Endothelial cell of umbilical vein (primary cell): Measurements from ENCODE around the gene TRIM37. TPM values are rescaled to one million over a fixed set of nuclear protein-coding genes. Genes with fewer than 3 reads are reported as not detected.

ENCODE experiments used
- BruUV-seq: library from RNA; stranded (reverse); fragments of 400-500 nt; replicated peaks from 2 replicates; lab custom pipeline; 2021; lab: Mats Ljungman, UMichigan
- CTCF ChIA-PET: fragments of 300-600, 350-600 bp; sonication (Branson Sonifier 250); formaldehyde crosslinking; loops from one replicate; lab custom pipeline; 2021; ENCODE audit warnings: antibody characterized with exemption, inconsistent platforms; lab: Charles Lee
- POLR2A ChIA-PET: fragments of 300-600, 350-600 bp; sonication (Branson Sonifier 250); formaldehyde crosslinking; loops from one replicate; lab custom pipeline; 2021; ENCODE audit warnings: antibody characterized with exemption, inconsistent platforms; lab: Charles Lee
- DNase-seq: peaks from one replicate; pipeline ENCODE4 v3.0.0-alpha.2; 2011; ENCODE audit warnings: low read depth, low spot score
- FAIRE-seq: peaks from 2 replicates; lab custom pipeline; 2011; peaks lifted over from hg19 to GRCh38; lab: Jason Lieb, UNC
- H2AFZ ChIP-seq: 2 replicates; pipeline ENCODE4 v1.6.0; 2012; ENCODE audit warnings: low read depth, low read length, control low read depth, inconsistent platforms
- H3K27ac ChIP-seq: 2 replicates; pipeline ENCODE4 v1.5.1; 2011; ENCODE audit warnings: low read depth, mild to moderate bottlenecking, control low read depth, low read length, moderate library complexity; ENCODE audit not compliant: insufficient read depth
- H3K27me3 ChIP-seq, 2 experiments: 2 replicates each; pipeline versions ENCODE4 v1.6.0 to v1.6.1; 2011; ENCODE audit warnings: low read length in 2 of 2, mixed read lengths in 1 of 2; ENCODE audit not compliant: control insufficient read depth in 2 of 2, insufficient read depth in 2 of 2
- H3K36me3 ChIP-seq, 2 experiments: 2 replicates in 1 of 2; 3 replicates in 1 of 2; pipeline ENCODE4 v1.5.1; 2011; ENCODE audit warnings: low read length in 2 of 2, mild to moderate bottlenecking in 1 of 2, moderate library complexity in 1 of 2; ENCODE audit not compliant: control insufficient read depth in 2 of 2, insufficient read depth in 2 of 2; ENCODE audit errors: extremely low read depth in 1 of 2
- H3K4me1 ChIP-seq: 3 replicates; pipeline ENCODE4 v1.5.1; 2011; ENCODE audit warnings: mild to moderate bottlenecking, low read length; ENCODE audit not compliant: control insufficient read depth, insufficient read depth; ENCODE audit errors: extremely low read depth
- H3K4me2 ChIP-seq: 2 replicates; pipeline ENCODE4 v1.6.1; 2011; ENCODE audit warnings: low read length, control low read depth, mixed read lengths; ENCODE audit not compliant: insufficient read depth
- H3K4me3 ChIP-seq, 3 experiments: fragments of 200-600 bp in 1 of 3; sonication (generic), shearing (Covaris generic) in 1 of 3; replicated peaks in 1 of 3; 2 replicates each; pipeline ENCODE4 v1.5.1; 2011 to 2016; ENCODE audit warnings: control low read depth in 3 of 3, low read length in 3 of 3, mild to moderate bottlenecking in 2 of 3, inconsistent platforms in 1 of 3, low read depth in 1 of 3, moderate library complexity in 1 of 3; ENCODE audit not compliant: insufficient read depth in 1 of 3
- H3K79me2 ChIP-seq: 2 replicates; pipeline ENCODE4 v1.6.0; 2012; ENCODE audit warnings: low read length, inconsistent platforms; ENCODE audit not compliant: control insufficient read depth, insufficient read depth
- H3K9ac ChIP-seq: replicated peaks from 2 replicates; pipeline ENCODE3; 2011; ENCODE audit warnings: low read length, control low read depth; ENCODE audit not compliant: insufficient read depth; ENCODE audit errors: extremely low read depth
- H3K9me1 ChIP-seq: replicated peaks from 3 replicates; pipeline ENCODE4 v1.6.0; 2011; ENCODE audit warnings: mild to moderate bottlenecking, low read length; ENCODE audit not compliant: control insufficient read depth, insufficient read depth; ENCODE audit errors: extremely low read depth
- H3K9me3 ChIP-seq: replicated peaks from 2 replicates; pipeline ENCODE4 v1.5.1; 2012; ENCODE audit warnings: low read length, inconsistent platforms; ENCODE audit not compliant: control insufficient read depth, insufficient read depth
- H4K20me1 ChIP-seq: replicated peaks from 2 replicates; pipeline ENCODE3; 2011; ENCODE audit warnings: mild to moderate bottlenecking, low read length; ENCODE audit not compliant: control insufficient read depth, insufficient read depth; ENCODE audit errors: extremely low read depth
- EZH2 ChIP-seq: IDR thresholded peaks from 2 replicates; pipeline ENCODE4 v1.6.1; 2012; ENCODE audit warnings: borderline replicate concordance, low read depth, mild to moderate bottlenecking, moderate library complexity, low read length, inconsistent platforms; ENCODE audit not compliant: severe bottlenecking
- FOS ChIP-seq: IDR thresholded peaks from 2 replicates; pipeline ENCODE4 v1.6.1; 2011; ENCODE audit warnings: mild to moderate bottlenecking, low read length, moderate library complexity, borderline replicate concordance; ENCODE audit not compliant: insufficient read depth
- GATA2 ChIP-seq: IDR thresholded peaks from 2 replicates; pipeline ENCODE4 v1.7.0; 2011; ENCODE audit warnings: low read depth, mild to moderate bottlenecking, moderate library complexity, mixed read lengths, low read length; ENCODE audit not compliant: insufficient read length, insufficient read depth
- JUN ChIP-seq: IDR thresholded peaks from 2 replicates; pipeline ENCODE4 v1.6.1; 2011; ENCODE audit warnings: borderline replicate concordance, low read depth; ENCODE audit not compliant: insufficient read length, insufficient read depth
- MAX ChIP-seq: IDR thresholded peaks from 2 replicates; pipeline ENCODE4 v1.6.1; 2011; ENCODE audit not compliant: insufficient read depth, insufficient read length
- MYC ChIP-seq: IDR thresholded peaks from one replicate; pipeline ENCODE4 v1.6.1; 2011; ENCODE audit warnings: mild to moderate bottlenecking, low read depth, low read length
- POLR2A ChIP-seq: IDR thresholded peaks from 2 replicates; pipeline ENCODE4 v1.6.1; 2012; ENCODE audit warnings: low read depth, mild to moderate bottlenecking, control low read depth, low read length
- POLR2AphosphoS5 ChIP-seq: IDR thresholded peaks from 2 replicates; pipeline ENCODE4 v1.6.1; 2012; ENCODE audit warnings: low read depth, mild to moderate bottlenecking, control low read depth, low read length, moderate library complexity; ENCODE audit not compliant: insufficient read depth
- dilution Hi-C: fragments of 300-500 bp; cut with MboI; formaldehyde crosslinking; loops from one replicate; pipeline ENCODE4 v1.15.0; 2019; ENCODE audit warnings: low sequenced_read_pairs; ENCODE audit not compliant: extremely low pct_ligation_motif_present
- intact Hi-C: fragments of 100-400 bp; cut with micrococcal nuclease; formaldehyde crosslinking; loops from one replicate; pipeline ENCODE4 v1.10.0; 2022
- polyA plus RNA-seq, 4 experiments: library from polyadenylated mRNA; depleted of rRNA in 3 of 4; stranded (reverse) in 3 of 4; unstranded in 1 of 4; fragments of >200 nt; gene quantifications; 2 replicates each; pipeline versions ENCODE4 v1.2.1 to v1.2.3, GENCODE V29; 2011 to 2012; ENCODE audit warnings: missing spikeins in 1 of 4
- total RNA-seq: library from RNA; stranded (reverse); gene quantifications from 2 replicates; pipeline ENCODE4 v1.2.3, GENCODE V29; 2021
- TF ChIP-seq, protein P1 (sequence below), 2 donors: IDR thresholded peaks; 1 replicate in 1 of 2; 2 replicates in 1 of 2; pipeline ENCODE4 v1.5.1; 2011; ENCODE audit warnings: low read length in 2 of 2, mild to moderate bottlenecking in 2 of 2, moderate library complexity in 2 of 2, control low read depth in 1 of 2, inconsistent platforms in 1 of 2, low read depth in 1 of 2; ENCODE audit not compliant: insufficient read depth in 1 of 2; ENCODE audit errors: extremely low read depth in 1 of 2

TRIM37 gene
- total and polyA plus RNA-seq, 2 donors (not counting 3 experiments of a cell fraction or from before 2014, with no cell fraction given) = 18.8 to 41.9 TPM

GRCh38 chr17:59028328-59028727 lies 78.4 kb downstream of the TRIM37 start:
- no peak for FAIRE-seq
- Histone ChIP-seq H3K9me3 (no peaks in the 10 kb centered on the region), H3K36me3 (peaks cover 4 to 5% of the 10 kb centered on the region in 2 experiments), H4K20me1 (no peaks in the 10 kb centered on the region), H3K4me1 (no peaks in the 10 kb centered on the region), H3K4me3 (no peak overlapping the region), H3K9ac (no peak overlapping the region), H3K27me3 (no peaks in the 10 kb centered on the region), H3K27ac (no peak overlapping the region), H3K9me1 (no peaks in the 10 kb centered on the region), H2AFZ (no peak overlapping the region), H3K4me2 (no peak overlapping the region), H3K79me2 (no peaks in the 10 kb centered on the region)
- TF ChIP-seq, protein P1, sequence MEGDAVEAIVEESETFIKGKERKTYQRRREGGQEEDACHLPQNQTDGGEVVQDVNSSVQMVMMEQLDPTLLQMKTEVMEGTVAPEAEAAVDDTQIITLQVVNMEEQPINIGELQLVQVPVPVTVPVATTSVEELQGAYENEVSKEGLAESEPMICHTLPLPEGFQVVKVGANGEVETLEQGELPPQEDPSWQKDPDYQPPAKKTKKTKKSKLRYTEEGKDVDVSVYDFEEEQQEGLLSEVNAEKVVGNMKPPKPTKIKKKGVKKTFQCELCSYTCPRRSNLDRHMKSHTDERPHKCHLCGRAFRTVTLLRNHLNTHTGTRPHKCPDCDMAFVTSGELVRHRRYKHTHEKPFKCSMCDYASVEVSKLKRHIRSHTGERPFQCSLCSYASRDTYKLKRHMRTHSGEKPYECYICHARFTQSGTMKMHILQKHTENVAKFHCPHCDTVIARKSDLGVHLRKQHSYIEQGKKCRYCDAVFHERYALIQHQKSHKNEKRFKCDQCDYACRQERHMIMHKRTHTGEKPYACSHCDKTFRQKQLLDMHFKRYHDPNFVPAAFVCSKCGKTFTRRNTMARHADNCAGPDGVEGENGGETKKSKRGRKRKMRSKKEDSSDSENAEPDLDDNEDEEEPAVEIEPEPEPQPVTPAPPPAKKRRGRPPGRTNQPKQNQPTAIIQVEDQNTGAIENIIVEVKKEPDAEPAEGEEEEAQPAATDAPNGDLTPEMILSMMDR (IDR thresholded peaks at IDR 0.05; ENCODE audit: extremely low read depth in 1 of 2, insufficient read depth in 1 of 2, low read depth in 1 of 2, low read length in 2 of 2) = no peak
- TF ChIP-seq FOS (no peak), EZH2 (no peak), GATA2 (no peak), POLR2AphosphoS5 (no peak), POLR2A (no peak), MYC (no peak), MAX (no peak), JUN (no peak)
- POLR2A ChIA-PET = no interaction called here
- dilution Hi-C loops = no loop called here
- intact Hi-C loops = no loop called here
- BruUV-seq = no TSS peak
- DNase-seq = no peak
- CTCF ChIA-PET = interaction anchor here (1.3 kb wide), 1 partner anchor 11 kb away, joined by 3 read pairs; no protein-coding TSS in a partner anchor
